ENCODE data around the gene CACNA2D3.

The CACNA2D3 gene

GRCh38 chr3:54717506-54717905 lies 595.2 kb downstream of the CACNA2D3 start:
- DNase-seq (ENCODE audit: insufficient read length, low spot score) (no peak), FAIRE-seq (peak; percentile 38)
- TF ChIP-seq TAF1 (IDR thresholded peaks at IDR 0.05; ENCODE audit: low read depth, low read length) (no peak), PAX5 (IDR thresholded peaks at IDR 0.05; ENCODE audit: insufficient read depth, low read length, severe bottlenecking) (no peak), SPI1 (IDR thresholded peaks at IDR 0.05; ENCODE audit: low read depth, low read length) (no peak), POU2F2 (IDR thresholded peaks at IDR 0.05; ENCODE audit: low read depth, low read length) (no peak), POLR2AphosphoS5 (IDR thresholded peaks at IDR 0.05; ENCODE audit: low read depth, low read length) (no peak), POLR2A (IDR thresholded peaks at IDR 0.05; ENCODE audit: low read depth, low read length) (no peak)

GRCh38 chr3:54719914-54720313 lies 597.6 kb downstream of the CACNA2D3 start:
- FAIRE-seq (no peak), DNase-seq (ENCODE audit: insufficient read length, low spot score) (no peak)
- no peak for TF ChIP-seq POLR2A (IDR thresholded peaks at IDR 0.05; ENCODE audit: low read depth, low read length)

GRCh38 chr3:54720604-54721003 lies 598.3 kb downstream of the CACNA2D3 start:
- DNase-seq (ENCODE audit: insufficient read length, low spot score) (no peak), FAIRE-seq (no peak)
- TF ChIP-seq TAF1 (IDR thresholded peaks at IDR 0.05; ENCODE audit: low read depth, low read length) (no peak), SPI1 (IDR thresholded peaks at IDR 0.05; ENCODE audit: low read depth, low read length) (no peak), PAX5 (IDR thresholded peaks at IDR 0.05; ENCODE audit: insufficient read depth, low read length, severe bottlenecking) (no peak)

GRCh38 chr3:54731732-54732445 lies 609.5 kb downstream of the CACNA2D3 start:
- DNase-seq (ENCODE audit: insufficient read length, low spot score) (no peak), FAIRE-seq (no peak)
- TF ChIP-seq POLR2A (IDR thresholded peaks at IDR 0.05; ENCODE audit: low read depth, low read length): no peak
- no peak for TF ChIP-seq POU2F2 (IDR thresholded peaks at IDR 0.05; ENCODE audit: low read depth, low read length)
- no peak for TF ChIP-seq PAX5 (IDR thresholded peaks at IDR 0.05; ENCODE audit: insufficient read depth, low read length, severe bottlenecking)
- no peak for TF ChIP-seq POLR2AphosphoS5 (IDR thresholded peaks at IDR 0.05; ENCODE audit: low read depth, low read length)
- TF ChIP-seq SPI1 (IDR thresholded peaks at IDR 0.05; ENCODE audit: low read depth, low read length): no peak
- TF ChIP-seq TAF1 (IDR thresholded peaks at IDR 0.05; ENCODE audit: low read depth, low read length): no peak

GRCh38 chr3:54733106-54734006 lies 611.0 kb downstream of the CACNA2D3 start:
- TF ChIP-seq POU2F2 (IDR thresholded peaks at IDR 0.05; ENCODE audit: low read depth, low read length) (no peak), TAF1 (IDR thresholded peaks at IDR 0.05; ENCODE audit: low read depth, low read length) (no peak), PAX5 (IDR thresholded peaks at IDR 0.05; ENCODE audit: insufficient read depth, low read length, severe bottlenecking) (no peak), SPI1 (IDR thresholded peaks at IDR 0.05; ENCODE audit: low read depth, low read length) (no peak), POLR2AphosphoS5 (IDR thresholded peaks at IDR 0.05; ENCODE audit: low read depth, low read length) (no peak), POLR2A (IDR thresholded peaks at IDR 0.05; ENCODE audit: low read depth, low read length) (no peak)
- DNase-seq (ENCODE audit: insufficient read length, low spot score) (no peak), FAIRE-seq (no peak)

GRCh38 chr3:54736459-54736858 lies 614.1 kb downstream of the CACNA2D3 start:
- FAIRE-seq (no peak), DNase-seq (ENCODE audit: insufficient read length, low spot score) (no peak)
- TF ChIP-seq TAF1 (IDR thresholded peaks at IDR 0.05; ENCODE audit: low read depth, low read length): no peak
- no peak for TF ChIP-seq POLR2AphosphoS5 (IDR thresholded peaks at IDR 0.05; ENCODE audit: low read depth, low read length)
- no peak for TF ChIP-seq PAX5 (IDR thresholded peaks at IDR 0.05; ENCODE audit: insufficient read depth, low read length, severe bottlenecking)
- TF ChIP-seq POU2F2 (IDR thresholded peaks at IDR 0.05; ENCODE audit: low read depth, low read length): no peak
- TF ChIP-seq SPI1 (IDR thresholded peaks at IDR 0.05; ENCODE audit: low read depth, low read length): no peak
- no peak for TF ChIP-seq POLR2A (IDR thresholded peaks at IDR 0.05; ENCODE audit: low read depth, low read length)

- no peak for FAIRE-seq
- TF ChIP-seq SPI1 (IDR thresholded peaks at IDR 0.05; ENCODE audit: low read depth, low read length) (no peak), POLR2AphosphoS5 (IDR thresholded peaks at IDR 0.05; ENCODE audit: low read depth, low read length) (no peak), TAF1 (IDR thresholded peaks at IDR 0.05; ENCODE audit: low read depth, low read length) (no peak), PAX5 (IDR thresholded peaks at IDR 0.05; ENCODE audit: insufficient read depth, low read length, severe bottlenecking) (no peak), POLR2A (IDR thresholded peaks at IDR 0.05; ENCODE audit: low read depth, low read length) (no peak), POU2F2 (IDR thresholded peaks at IDR 0.05; ENCODE audit: low read depth, low read length) (no peak)
- no peak for DNase-seq (ENCODE audit: insufficient read length, low spot score)
Measured at GRCh38 chr3:54743755-54744154, 621.4 kb downstream of the CACNA2D3 start.

- DNase-seq (ENCODE audit: insufficient read length, low spot score) (no peak), FAIRE-seq (no peak)
- TF ChIP-seq PAX5 (IDR thresholded peaks at IDR 0.05; ENCODE audit: insufficient read depth, low read length, severe bottlenecking) (no peak), POU2F2 (IDR thresholded peaks at IDR 0.05; ENCODE audit: low read depth, low read length) (no peak), POLR2A (IDR thresholded peaks at IDR 0.05; ENCODE audit: low read depth, low read length) (no peak), SPI1 (IDR thresholded peaks at IDR 0.05; ENCODE audit: low read depth, low read length) (no peak), TAF1 (IDR thresholded peaks at IDR 0.05; ENCODE audit: low read depth, low read length) (no peak), POLR2AphosphoS5 (IDR thresholded peaks at IDR 0.05; ENCODE audit: low read depth, low read length) (no peak)
Measured at GRCh38 chr3:54744291-54744690, 621.9 kb downstream of the CACNA2D3 start.

GRCh38 chr3:54745843-54746242 lies 623.5 kb downstream of the CACNA2D3 start:
- TF ChIP-seq POLR2AphosphoS5 (IDR thresholded peaks at IDR 0.05; ENCODE audit: low read depth, low read length): no peak
- no peak for TF ChIP-seq POLR2A (IDR thresholded peaks at IDR 0.05; ENCODE audit: low read depth, low read length)
- no peak for TF ChIP-seq PAX5 (IDR thresholded peaks at IDR 0.05; ENCODE audit: insufficient read depth, low read length, severe bottlenecking)
- TF ChIP-seq POU2F2 (IDR thresholded peaks at IDR 0.05; ENCODE audit: low read depth, low read length): no peak
- no peak for DNase-seq (ENCODE audit: insufficient read length, low spot score)
- no peak for FAIRE-seq

Data from GM12891 (cell line).